Measurements from ENCODE around the gene TTLL10.

TTLL10 gene

DNA sequence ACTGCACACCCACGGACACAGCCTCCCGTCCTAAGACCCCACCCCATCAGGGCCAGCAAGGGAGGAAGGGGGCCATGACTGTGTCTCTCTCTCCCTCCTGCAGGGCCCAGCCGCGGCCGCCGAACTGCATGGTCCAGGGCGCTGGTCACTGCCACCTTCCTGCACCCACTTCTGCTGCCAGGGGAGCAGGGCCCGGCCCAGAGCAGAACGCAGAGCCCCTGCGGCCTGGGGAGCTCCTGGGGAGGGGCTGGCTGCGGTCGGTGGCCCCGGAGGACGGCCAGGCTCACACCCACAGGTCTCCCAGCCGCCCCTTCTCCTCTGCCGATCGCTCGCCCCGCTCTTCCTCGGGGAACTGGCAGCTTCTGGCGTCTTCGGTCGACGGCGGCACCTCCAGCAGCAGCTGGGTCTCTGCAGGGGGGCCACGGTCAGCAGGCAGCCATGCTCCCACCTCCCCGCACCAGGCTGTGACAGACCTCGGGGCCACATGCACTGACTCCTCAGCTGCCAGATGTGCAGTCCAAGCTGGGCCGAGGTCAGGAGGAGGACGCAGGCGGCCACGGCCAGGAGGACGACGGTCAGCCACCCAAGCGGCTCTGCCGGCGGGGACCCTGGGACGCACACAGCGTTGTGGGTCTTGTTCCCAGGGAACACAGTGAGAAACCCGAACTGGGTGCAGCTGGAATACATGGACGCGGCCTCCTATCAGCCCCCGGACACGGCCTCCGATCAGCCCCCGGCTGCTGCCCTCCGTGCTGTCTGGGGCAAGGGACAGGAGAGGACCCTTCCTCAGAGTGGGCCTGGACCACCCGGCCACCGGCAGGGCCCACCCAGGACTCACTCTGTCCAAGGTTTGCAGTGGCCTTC is 30.1 kb downstream of the TTLL10 start:
- no peak for DNase-seq

GRCh38 chr1:1204425-1204920 is 30.8 kb downstream of the TTLL10 start:
- no peak for DNase-seq

DNA sequence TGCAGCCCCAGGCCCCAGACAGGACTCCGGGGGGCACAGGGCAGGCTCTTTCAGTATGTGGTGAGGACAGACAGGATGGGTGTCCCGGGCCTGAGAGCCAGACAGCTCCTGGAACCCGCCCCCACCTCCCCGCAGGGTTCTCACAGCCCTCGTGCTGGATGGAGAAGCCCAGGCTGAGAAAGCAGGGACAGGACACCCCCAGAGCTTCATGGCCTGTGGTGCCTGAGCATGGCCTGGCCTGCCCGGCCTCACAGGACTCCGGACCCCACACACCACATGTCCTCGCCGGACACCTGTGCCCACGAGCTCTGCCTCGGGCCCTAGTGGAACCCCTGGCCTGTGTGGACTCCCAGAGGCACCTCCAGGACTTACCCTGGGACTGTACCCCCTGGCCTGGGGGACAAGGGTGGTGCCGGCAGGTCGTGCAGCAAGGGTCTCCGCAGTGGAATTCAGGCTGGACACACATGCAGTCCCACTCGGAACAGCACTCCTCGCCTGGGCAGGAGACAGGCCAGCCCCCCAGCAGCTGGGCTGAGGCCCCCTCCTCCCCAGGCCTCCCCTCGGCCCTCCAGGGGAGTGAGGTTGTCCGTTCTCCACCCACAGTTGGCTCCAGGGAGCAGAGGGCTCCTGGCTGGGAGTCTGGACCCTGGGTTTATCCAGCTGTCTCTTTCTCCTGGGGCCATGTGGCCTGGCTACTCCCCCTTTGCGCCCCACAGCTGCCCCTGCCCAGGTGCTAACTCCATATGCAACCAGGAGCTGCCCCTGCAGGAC is 31.5 kb downstream of the TTLL10 start:
- DNase-seq = no peak

- no peak for DNase-seq
These were observed 32.2 kb downstream of the TTLL10 start for GRCh38 chr1:1205769-1206375.

DNA sequence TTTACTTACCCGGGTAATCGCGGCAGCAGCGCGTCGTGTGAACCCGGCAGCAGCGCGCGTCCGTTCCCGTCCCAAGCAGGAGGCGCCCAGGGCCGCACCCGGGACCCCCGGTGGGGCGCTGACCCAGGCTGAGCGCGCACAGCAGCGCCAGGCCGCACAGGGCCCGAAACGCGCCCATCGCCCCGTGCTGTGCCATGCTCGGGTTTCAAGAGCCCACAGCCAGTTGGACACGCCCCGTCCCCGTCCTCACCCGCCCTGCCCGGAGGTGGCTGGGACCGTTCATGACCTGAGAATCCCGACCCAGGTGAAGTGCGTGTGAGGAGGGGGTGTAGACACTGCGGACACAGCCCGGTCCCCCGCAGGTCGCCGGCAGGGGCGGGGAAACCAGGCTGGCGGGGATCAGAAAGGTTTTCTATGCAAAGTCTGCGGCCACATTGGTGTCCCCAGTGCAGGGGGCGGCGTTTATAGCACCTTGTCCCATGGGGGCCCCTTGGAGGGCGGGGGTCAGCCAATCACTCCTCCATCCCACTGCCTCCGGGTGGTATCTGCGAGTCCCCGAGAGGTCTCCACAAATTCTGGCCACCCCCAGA is 32.8 kb downstream of the TTLL10 start, which contains the start of gene TNFRSF18:
TNFRSF18 (minus strand) TSS at position 217 of the 590 bp plus-strand sequence; CDS start at position 196, 21 bp downstream.
- no peak for DNase-seq

- DNase-seq = no peak
These were observed 33.4 kb downstream of the TTLL10 start for GRCh38 chr1:1206966-1207531.

- DNase-seq = no peak
These were observed 33.9 kb downstream of the TTLL10 start for GRCh38 chr1:1207571-1207892.

- DNase-seq = no peak
These were observed 35.2 kb downstream of the TTLL10 start for GRCh38 chr1:1208713-1209433.

- no peak for DNase-seq
These were observed 37.3 kb downstream of the TTLL10 start for GRCh38 chr1:1210726-1211540.

- no peak for DNase-seq
These were observed 38.1 kb downstream of the TTLL10 start for GRCh38 chr1:1211541-1212441.

DNA sequence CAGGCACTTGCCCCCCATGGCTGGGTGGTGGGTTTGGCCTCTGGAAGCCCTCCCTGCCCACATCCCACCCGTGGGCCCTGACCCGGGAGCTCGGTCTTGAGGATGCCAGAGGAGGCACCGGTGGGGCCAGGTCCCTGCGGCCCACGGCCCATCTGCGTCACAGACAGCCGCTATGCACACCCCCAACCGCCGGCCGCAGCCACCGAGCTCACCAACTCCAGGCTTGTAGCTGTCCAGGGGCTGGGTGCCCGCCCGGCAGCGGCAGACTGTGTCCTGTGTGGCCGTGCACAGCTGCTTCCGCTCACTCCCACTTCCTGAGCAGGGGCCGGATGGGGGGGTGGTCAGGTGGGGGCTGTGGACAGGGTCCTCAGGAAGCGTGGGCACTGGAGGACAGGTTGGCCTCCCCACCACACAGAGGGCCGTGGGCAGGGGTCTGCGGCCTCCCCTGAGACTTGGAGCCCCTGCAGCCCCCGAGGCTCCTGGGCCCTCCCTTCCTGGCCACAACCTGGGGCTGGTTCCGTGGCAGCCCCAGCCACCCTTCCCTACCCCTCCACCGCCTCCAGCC is 39.2 kb downstream of the TTLL10 start:
- DNase-seq = no peak

- DNase-seq = no peak
These were observed 39.9 kb downstream of the TTLL10 start, which contains the start of gene TNFRSF4 for GRCh38 chr1:1213345-1214265. Gene TNFRSF4, minus strand, starts transcription at chr1:1214153. Its CDS starts 26 bp downstream, at chr1:1214127.

- no peak for DNase-seq
These were observed 41.5 kb downstream of the TTLL10 start for GRCh38 chr1:1215080-1215676.

GRCh38 chr1:1215881-1216605 is 42.4 kb downstream of the TTLL10 start:
- DNase-seq = no peak

DNA sequence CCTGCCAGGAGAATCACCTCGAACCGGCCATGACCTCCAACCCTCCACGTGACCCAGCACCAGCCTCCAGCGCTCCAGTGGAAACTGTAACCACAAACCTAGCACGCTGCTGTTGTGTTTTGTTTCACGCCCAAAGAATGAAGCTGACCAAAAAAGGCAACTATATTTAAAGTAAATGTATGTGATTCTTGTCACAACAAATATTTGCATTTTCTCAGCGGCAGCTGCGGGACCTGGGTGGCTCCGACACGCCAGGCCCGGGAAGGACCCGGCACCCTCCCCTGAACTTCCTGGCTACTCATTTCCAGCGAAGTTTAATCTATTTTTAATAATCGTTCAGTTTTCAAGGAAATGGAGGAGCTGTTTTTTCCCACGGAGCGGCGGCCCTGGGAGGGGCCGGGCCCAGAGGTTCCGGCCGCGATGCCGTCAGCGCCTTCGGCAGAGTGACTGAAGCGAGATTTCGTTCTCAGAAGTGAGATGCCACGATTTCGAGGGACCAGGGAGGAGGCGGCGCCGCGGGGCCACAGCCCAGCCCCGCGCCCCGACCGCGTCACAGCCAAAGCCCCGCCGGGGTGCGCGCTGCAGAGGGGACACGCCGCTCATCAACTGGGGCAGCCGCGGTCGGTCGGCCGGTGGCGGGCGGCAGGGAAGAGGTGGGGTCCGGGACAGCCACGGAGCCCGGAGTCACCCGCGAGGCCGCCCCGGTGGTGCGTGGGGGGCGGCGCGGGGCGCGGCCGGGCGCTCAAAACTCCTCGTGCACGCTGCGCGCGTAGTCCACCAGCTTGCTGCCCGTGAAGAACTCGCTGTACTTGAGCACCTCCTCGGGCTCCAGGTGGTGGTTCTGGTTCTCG is 43.3 kb downstream of the TTLL10 start:
- no peak for DNase-seq
